Right atrium auricular region (tissue), 2 donors: ENCODE measurements around the gene ADARB1. TPM values are rescaled to one million over a fixed set of nuclear protein-coding genes. Genes with fewer than 3 reads are reported as not detected.

Source experiments
- DNase-seq: peaks from one replicate; pipeline ENCODE4 v3.0.0-alpha.2; 2019; ENCODE audit warnings: low spot score
- H3K27ac ChIP-seq, 2 donors: fragments of 200-600 bp; sonication (generic); 1 replicate in 1 of 2; 2 replicates in 1 of 2; pipeline ENCODE4 v1.5.1; 2016 to 2019
- H3K27me3 ChIP-seq, 2 donors: fragments of 200-600 bp; sonication (generic); one replicate each; pipeline versions ENCODE4 v1.5.1 to v1.6.0; 2017 to 2019
- H3K36me3 ChIP-seq: fragments of 200-600 bp; sonication (generic); one replicate; pipeline ENCODE4 v1.5.1; 2016
- H3K4me1 ChIP-seq, 2 donors: fragments of 200-600 bp; sonication (generic); one replicate each; pipeline versions ENCODE4 v1.5.1 to v1.6.0; 2017 to 2019
- H3K4me3 ChIP-seq, 2 donors: fragments of 200-600 bp; sonication (generic); 1 replicate in 1 of 2; 2 replicates in 1 of 2; pipeline ENCODE4 v1.5.1; 2017 to 2019; ENCODE audit warnings: mild to moderate bottlenecking in 1 of 2, moderate library complexity in 1 of 2
- H3K9me3 ChIP-seq, 2 donors: fragments of 200-600 bp; sonication (generic); one replicate each; pipeline ENCODE4 v1.5.1; 2019
- CTCF ChIP-seq, 2 donors: fragments of 200-600 bp; sonication (generic); IDR thresholded peaks; one replicate each; pipeline ENCODE4 v1.5.1; 2019; ENCODE audit warnings: antibody characterized with exemption in 2 of 2
- total RNA-seq, 2 donors: library from RNA; depleted of rRNA; stranded (reverse); fragments of >200 nt; gene quantifications; one replicate each; pipeline ENCODE4 v1.1.0, GENCODE V29; 2016

Gene ADARB1
- total RNA-seq, 2 donors from 2014 or later: 7.5 to 10.5 TPM

- no peak for DNase-seq
- no peaks in the 10 kb centered on the region for H3K9me3 ChIP-seq
Measured at GRCh38 chr21:45264146-45264911, 189.9 kb downstream of the ADARB1 start.

GRCh38 chr21:45264912-45265515 is 190.6 kb downstream of the ADARB1 start:
- Histone ChIP-seq H3K27me3 (no peaks in the 10 kb centered on the region), H3K4me1 (no peaks in the 10 kb centered on the region), H3K9me3 (no peaks in the 10 kb centered on the region), H3K36me3 (peaks cover 56% of the 10 kb centered on the region), H3K4me3 (no peak overlapping the region), H3K27ac (no peak overlapping the region)
- no peak for TF ChIP-seq CTCF (IDR thresholded peaks at IDR 0.05)
- peak; percentile 52 for DNase-seq

More at GRCh38 chr21:45264146-45264911, 189.9 kb downstream of the ADARB1 start:
- Histone ChIP-seq H3K4me3 (no peak overlapping the region), H3K27me3 (no peaks in the 10 kb centered on the region), H3K27ac (no peak overlapping the region), H3K36me3 (peaks cover 51% of the 10 kb centered on the region), H3K4me1 (no peaks in the 10 kb centered on the region)
- no peak for TF ChIP-seq CTCF (IDR thresholded peaks at IDR 0.05)

DNA sequence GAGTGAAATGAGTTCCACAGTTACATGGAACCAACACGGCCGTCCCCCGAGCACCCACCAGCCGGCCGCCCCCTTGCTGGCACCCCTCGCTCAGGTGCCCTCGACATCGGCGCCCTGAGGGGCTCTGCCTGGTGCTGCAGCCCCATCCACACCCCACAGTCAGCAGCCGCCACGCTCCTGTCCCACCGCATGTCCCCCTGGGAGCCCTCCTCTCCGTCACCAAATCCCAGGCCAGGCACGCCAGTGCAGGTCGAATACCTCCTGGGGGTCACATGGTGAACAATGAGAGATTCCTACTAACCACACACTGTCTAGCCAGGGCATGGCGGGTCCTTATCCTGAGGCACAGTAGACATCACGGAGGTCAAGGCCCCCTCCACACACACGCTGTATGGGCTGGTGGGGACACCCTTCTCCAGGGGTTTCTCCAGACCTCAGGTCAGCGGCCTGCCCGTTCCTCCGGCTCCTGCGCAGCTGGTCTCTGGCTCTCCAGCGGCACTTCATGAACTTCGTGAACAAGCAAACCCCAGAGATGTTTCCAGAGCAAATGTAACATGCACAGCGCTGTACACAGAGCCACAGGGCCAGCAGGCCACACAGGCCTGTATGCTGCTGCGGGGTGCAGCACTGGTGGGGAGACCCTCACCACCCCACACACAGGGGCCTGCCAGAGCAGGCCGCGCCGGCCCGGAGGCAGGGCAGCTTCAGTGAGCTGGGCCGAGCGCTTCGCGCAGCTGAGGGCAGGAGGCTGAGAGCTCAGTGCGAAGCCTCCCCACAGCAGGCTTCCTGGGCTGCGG is 191.5 kb downstream of the ADARB1 start:
- TF ChIP-seq CTCF (IDR thresholded peaks at IDR 0.05): no peak
- Histone ChIP-seq H3K27ac (no peak overlapping the region), H3K27me3 (no peaks in the 10 kb centered on the region)

GRCh38 chr21:45266518-45267389 is 192.4 kb downstream of the ADARB1 start:
- Histone ChIP-seq H3K27me3 (no peaks in the 10 kb centered on the region), H3K27ac (no peak overlapping the region), H3K4me3 (no peak overlapping the region), H3K9me3 (peaks cover 0 to 8% of the 10 kb centered on the region in 2 donors), H3K4me1 (no peaks in the 10 kb centered on the region), H3K36me3 (peaks cover 73% of the 10 kb centered on the region)
- TF ChIP-seq CTCF (IDR thresholded peaks at IDR 0.05): no peak
- no peak for DNase-seq

More for the DNA sequence above, 191.5 kb downstream of the ADARB1 start:
- Histone ChIP-seq H3K36me3 (peaks cover 65% of the 10 kb centered on the region), H3K4me3 (no peak overlapping the region), H3K4me1 (no peaks in the 10 kb centered on the region), H3K9me3 (no peaks in the 10 kb centered on the region)
- peak; percentile 48 for DNase-seq

- Histone ChIP-seq H3K9me3 (peaks cover 0 to 14% of the 10 kb centered on the region in 2 donors), H3K4me1 (no peaks in the 10 kb centered on the region), H3K27ac (no peak overlapping the region), H3K27me3 (no peaks in the 10 kb centered on the region), H3K36me3 (peaks cover 76% of the 10 kb centered on the region), H3K4me3 (no peak overlapping the region)
- no peak for TF ChIP-seq CTCF (IDR thresholded peaks at IDR 0.05)
- DNase-seq: no peak
Measured at GRCh38 chr21:45267390-45267760, 193.0 kb downstream of the ADARB1 start.
